ENCODE results near the gene SHISA6.
"Not testable (repeated sequence)": the region's sequence is repeated elsewhere in the genome, so short reads cannot be mapped to it uniquely, and the experiment has no call there.

SHISA6 gene

DNA sequence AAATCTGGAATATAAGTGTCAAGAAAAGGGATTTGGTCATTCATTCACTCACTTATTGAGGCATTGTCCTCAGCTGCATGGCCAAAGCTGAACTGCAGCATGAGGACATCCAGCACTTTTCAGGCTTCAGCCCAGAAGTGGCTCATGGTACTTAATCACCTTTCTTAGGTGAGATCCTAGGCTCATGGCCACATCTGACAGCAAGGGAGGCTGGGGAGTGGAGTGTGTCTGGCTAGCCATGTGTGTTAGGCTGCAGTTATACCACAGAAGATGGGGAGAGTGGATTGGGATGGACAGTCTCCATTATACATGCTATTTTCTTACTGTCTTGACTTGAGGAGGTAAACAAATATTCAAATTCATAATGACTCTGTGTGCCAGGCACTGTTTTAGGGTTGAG is 68.8 kb downstream of the SHISA6 start:
- in situ Hi-C loops (cut with MboI; ENCODE audit: low pct_unique_long_range_greater_than_20kb, low sequenced_read_pairs, unreplicated experiment), result no loop called here
- TF ChIP-seq, protein P1, sequence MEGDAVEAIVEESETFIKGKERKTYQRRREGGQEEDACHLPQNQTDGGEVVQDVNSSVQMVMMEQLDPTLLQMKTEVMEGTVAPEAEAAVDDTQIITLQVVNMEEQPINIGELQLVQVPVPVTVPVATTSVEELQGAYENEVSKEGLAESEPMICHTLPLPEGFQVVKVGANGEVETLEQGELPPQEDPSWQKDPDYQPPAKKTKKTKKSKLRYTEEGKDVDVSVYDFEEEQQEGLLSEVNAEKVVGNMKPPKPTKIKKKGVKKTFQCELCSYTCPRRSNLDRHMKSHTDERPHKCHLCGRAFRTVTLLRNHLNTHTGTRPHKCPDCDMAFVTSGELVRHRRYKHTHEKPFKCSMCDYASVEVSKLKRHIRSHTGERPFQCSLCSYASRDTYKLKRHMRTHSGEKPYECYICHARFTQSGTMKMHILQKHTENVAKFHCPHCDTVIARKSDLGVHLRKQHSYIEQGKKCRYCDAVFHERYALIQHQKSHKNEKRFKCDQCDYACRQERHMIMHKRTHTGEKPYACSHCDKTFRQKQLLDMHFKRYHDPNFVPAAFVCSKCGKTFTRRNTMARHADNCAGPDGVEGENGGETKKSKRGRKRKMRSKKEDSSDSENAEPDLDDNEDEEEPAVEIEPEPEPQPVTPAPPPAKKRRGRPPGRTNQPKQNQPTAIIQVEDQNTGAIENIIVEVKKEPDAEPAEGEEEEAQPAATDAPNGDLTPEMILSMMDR (IDR thresholded peaks at IDR 0.05; ENCODE audit: extremely low read depth, insufficient read depth, missing control alignments), result no peak

GRCh38 chr17:11316451-11316850 is 75.4 kb downstream of the SHISA6 start:
- in situ Hi-C loops (cut with MboI; ENCODE audit: low pct_unique_long_range_greater_than_20kb, low sequenced_read_pairs, unreplicated experiment); DNase-seq (ENCODE audit: low spot score): not testable (repeated sequence)

More for the DNA sequence above, 68.8 kb downstream of the SHISA6 start:
- no peak for DNase-seq (ENCODE audit: low spot score)

DNA sequence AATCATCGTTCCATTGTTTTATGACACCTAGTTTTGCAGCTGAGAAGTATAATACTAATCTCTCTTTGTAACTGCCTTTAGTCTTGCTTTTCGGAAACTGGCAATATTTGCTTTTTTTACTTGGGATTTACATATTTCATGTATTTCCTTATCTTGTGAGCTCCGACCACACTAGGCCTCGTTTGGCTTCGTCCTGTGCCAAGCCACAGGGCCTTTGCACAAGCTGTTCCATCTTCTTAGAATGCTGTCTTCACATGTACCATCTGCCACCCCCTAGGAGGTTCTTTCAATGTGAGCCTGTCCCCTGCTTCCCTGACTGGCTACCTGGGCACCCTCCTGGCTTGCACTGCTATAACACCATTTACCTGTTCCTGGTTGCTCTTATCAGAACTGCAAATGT is 77.2 kb downstream of the SHISA6 start:
- DNase-seq (ENCODE audit: low spot score), result no peak
- TF ChIP-seq, protein P1 (IDR thresholded peaks at IDR 0.05; ENCODE audit: extremely low read depth, insufficient read depth, missing control alignments), result no peak
- in situ Hi-C loops (cut with MboI; ENCODE audit: low pct_unique_long_range_greater_than_20kb, low sequenced_read_pairs, unreplicated experiment), result no loop called here

- no peak for DNase-seq (ENCODE audit: low spot score)
- TF ChIP-seq, protein P1 (IDR thresholded peaks at IDR 0.05; ENCODE audit: extremely low read depth, insufficient read depth, missing control alignments), result no peak
- in situ Hi-C loops (cut with MboI; ENCODE audit: low pct_unique_long_range_greater_than_20kb, low sequenced_read_pairs, unreplicated experiment), result no loop called here
Observed at GRCh38 chr17:11319894-11320293, 78.9 kb downstream of the SHISA6 start.

- no peak for DNase-seq (ENCODE audit: low spot score)
- in situ Hi-C loops (cut with MboI; ENCODE audit: low pct_unique_long_range_greater_than_20kb, low sequenced_read_pairs, unreplicated experiment), result no loop called here
- TF ChIP-seq, protein P1 (IDR thresholded peaks at IDR 0.05; ENCODE audit: extremely low read depth, insufficient read depth, missing control alignments), result no peak
Observed at GRCh38 chr17:11324021-11324420, 83.0 kb downstream of the SHISA6 start.

DNA sequence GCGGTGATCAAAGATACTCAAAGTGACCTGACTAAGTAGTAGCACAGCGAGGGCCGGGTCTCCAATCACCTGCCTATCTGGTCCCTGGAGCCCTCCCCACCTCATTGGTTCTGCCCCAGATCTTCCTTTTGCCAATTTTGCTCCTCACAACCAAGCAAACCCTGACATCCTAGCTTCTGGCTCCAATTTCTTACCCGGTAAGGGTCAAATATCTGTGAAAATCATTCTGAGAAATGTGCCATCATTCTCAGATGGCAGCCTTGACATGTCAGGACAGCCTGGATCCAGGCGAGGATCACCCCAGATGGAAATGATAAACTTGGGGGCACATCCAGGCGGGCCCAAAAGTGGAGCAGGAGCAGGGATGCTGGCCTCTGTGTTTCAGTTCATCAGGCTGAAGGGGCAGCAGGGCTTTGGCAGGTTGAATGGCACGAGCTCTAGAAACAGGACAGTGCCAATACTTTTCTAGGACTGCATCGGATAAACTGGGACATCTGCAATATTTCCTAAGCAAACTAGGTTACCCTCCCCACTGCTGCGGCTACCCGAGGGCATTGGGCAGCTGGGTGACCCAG is 83.9 kb downstream of the SHISA6 start:
- in situ Hi-C loops (cut with MboI; ENCODE audit: low pct_unique_long_range_greater_than_20kb, low sequenced_read_pairs, unreplicated experiment), result no loop called here
- TF ChIP-seq, protein P1 (IDR thresholded peaks at IDR 0.05; ENCODE audit: extremely low read depth, insufficient read depth, missing control alignments), result no peak
- no peak for DNase-seq (ENCODE audit: low spot score)

DNA sequence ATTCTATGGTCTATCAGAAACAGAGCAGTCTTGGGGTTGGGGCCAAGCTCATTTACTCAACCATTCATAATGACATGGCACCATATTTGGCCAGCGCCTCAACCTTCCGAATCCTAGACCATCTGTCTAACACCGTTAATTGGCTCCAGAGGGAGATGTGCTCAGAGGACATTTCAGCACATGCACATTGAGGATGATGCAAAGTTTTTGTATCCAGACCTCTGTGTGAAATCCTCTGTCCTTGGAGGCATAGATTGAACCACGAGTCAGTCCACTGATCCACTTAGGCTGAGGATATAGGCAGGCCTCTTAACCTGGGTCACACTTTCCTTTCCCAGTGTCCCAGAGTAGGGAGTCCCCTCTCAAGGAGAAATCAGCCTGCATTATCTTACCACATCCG is 85.5 kb downstream of the SHISA6 start:
- TF ChIP-seq, protein P1 (IDR thresholded peaks at IDR 0.05; ENCODE audit: extremely low read depth, insufficient read depth, missing control alignments), result no peak
- DNase-seq (ENCODE audit: low spot score), result no peak
- in situ Hi-C loops (cut with MboI; ENCODE audit: low pct_unique_long_range_greater_than_20kb, low sequenced_read_pairs, unreplicated experiment), result no loop called here
